A549 (cell line): ENCODE measurements around the gene LRIG1. TPM values are rescaled to one million over a fixed set of nuclear protein-coding genes. Genes with fewer than 3 reads are reported as not detected.

Source experiments
- ATAC-seq, 2 experiments: fragments of 200-7000 bp in 1 of 2; fragments of >200 bp in 1 of 2; cut with Nextera tagmentation in 1 of 2; cut with Tn5 transposase in 1 of 2; 3 replicates each; pipeline versions ENCODE4 v1.8.0 to v1.9.1; 2018 to 2020; ENCODE audit warnings: mild to moderate bottlenecking in 1 of 2, moderate library complexity in 1 of 2
- CTCF ChIA-PET: fragments of 300-600 bp; sonication (Branson Sonifier 250); formaldehyde crosslinking; extraction: SDS; loops from one replicate; lab custom pipeline; 2021; ENCODE audit warnings: antibody characterized with exemption, inconsistent platforms; lab: Yijun Ruan, JAX
- POLR2A ChIA-PET: fragments of 350-600 bp; formaldehyde crosslinking; extraction: SDS; loops from one replicate; lab custom pipeline; 2021; ENCODE audit warnings: antibody characterized with exemption, inconsistent platforms; lab: Yijun Ruan, JAX
- DNase-seq, 2 experiments: peaks; one replicate each; pipeline versions ENCODE4 v3.0.0 to v3.0.0-alpha.2; 2011 to 2016; ENCODE audit warnings: low read depth in 1 of 2, low spot score in 1 of 2
- FAIRE-seq: peaks from 2 replicates; lab custom pipeline; 2011; peaks lifted over from hg19 to GRCh38; lab: Jason Lieb, UNC
- H3K27ac ChIP-seq, 2 experiments: fragments of >200 bp; sonication (Bioruptor Twin); formaldehyde crosslinking; 3 replicates each; pipeline ENCODE4 v1.5.1; 2016 to 2017
- H3K4me1 ChIP-seq: fragments of >200 bp; sonication (Bioruptor Twin); formaldehyde crosslinking; 3 replicates; pipeline ENCODE4 v1.6.1; 2016
- H3K4me2 ChIP-seq: fragments of >200 bp; sonication (Bioruptor Twin); formaldehyde crosslinking; 3 replicates; pipeline ENCODE4 v1.6.1; 2016
- H3K4me3 ChIP-seq: fragments of >200 bp; sonication (Bioruptor Twin); formaldehyde crosslinking; 3 replicates; pipeline ENCODE4 v1.5.1; 2016
- H3K9me3 ChIP-seq: fragments of >200 bp; sonication (Bioruptor Twin); formaldehyde crosslinking; 3 replicates; pipeline ENCODE4 v1.6.1; 2016
- ATOH8 ChIP-seq: fragments of 250-450 bp; sonication (Bioruptor Pico); IDR thresholded peaks from 2 replicates; pipeline ENCODE4 v1.5.0; 2020; ENCODE audit warnings: low read depth, mild to moderate bottlenecking, moderate library complexity
- BCL3 ChIP-seq: fragments of >200 bp; sonication (Bioruptor Twin); formaldehyde crosslinking; IDR thresholded peaks from 3 replicates; pipeline ENCODE4 v1.6.1; 2016
- BHLHE40 ChIP-seq: IDR thresholded peaks from 2 replicates; pipeline ENCODE4 v1.6.1; 2012; ENCODE audit warnings: low read depth, low read length, inconsistent platforms
- EHMT2 ChIP-seq: fragments of 200-600 bp; sonication (generic); IDR thresholded peaks from 2 replicates; pipeline ENCODE4 v1.6.1; 2016; ENCODE audit warnings: antibody characterized with exemption, low read depth, mild to moderate bottlenecking, moderate library complexity
- EP300 ChIP-seq, 2 experiments: fragments of >200 bp; sonication (Bioruptor Twin); formaldehyde crosslinking; IDR thresholded peaks; 2 replicates in 1 of 2; 3 replicates in 1 of 2; pipeline ENCODE4 v1.6.1; 2016 to 2017
- ESRRA ChIP-seq: fragments of 150-350 bp; IDR thresholded peaks from 2 replicates; pipeline ENCODE4 v1.6.1; 2014; ENCODE audit warnings: mild to moderate bottlenecking, low read length, borderline replicate concordance
- FOSB ChIP-seq: fragments of 250-450 bp; sonication (Bioruptor Pico); IDR thresholded peaks from 2 replicates; pipeline ENCODE4 v1.5.0; 2020; ENCODE audit warnings: mild to moderate bottlenecking, moderate library complexity
- FOSL2 ChIP-seq, 2 experiments: fragments of 450-650 bp in 1 of 2; fragments of >200 bp in 1 of 2; sonication (Bioruptor Twin) in 1 of 2; formaldehyde crosslinking; IDR thresholded peaks; 2 replicates each; pipeline versions ENCODE4 v1.5.0 to v1.6.1; 2016 to 2020; ENCODE audit warnings: mild to moderate bottlenecking in 1 of 2, moderate library complexity in 1 of 2
- FOXS1 ChIP-seq: fragments of 250-450 bp; sonication (Bioruptor Pico); IDR thresholded peaks from 2 replicates; pipeline ENCODE4 v1.5.0; 2020; ENCODE audit warnings: mild to moderate bottlenecking, moderate library complexity
- HDAC2 ChIP-seq: fragments of 200-600 bp; sonication (generic); IDR thresholded peaks from 2 replicates; pipeline ENCODE4 v1.6.1; 2016
- HEYL ChIP-seq: fragments of 250-450 bp; sonication (Bioruptor Pico); IDR thresholded peaks from 2 replicates; pipeline ENCODE4 v1.8.0; 2021; ENCODE audit warnings: mild to moderate bottlenecking, moderate library complexity
- HMGXB4 ChIP-seq: fragments of 250-450 bp; sonication (Bioruptor Pico); IDR thresholded peaks from 2 replicates; pipeline ENCODE4 v1.5.0; 2021; ENCODE audit warnings: mild to moderate bottlenecking, moderate library complexity, borderline replicate concordance
- HOXA7 ChIP-seq: fragments of 250-450 bp; sonication (Bioruptor Pico); IDR thresholded peaks from 2 replicates; pipeline ENCODE4 v1.5.0; 2020; ENCODE audit warnings: mild to moderate bottlenecking, moderate library complexity
- HOXB13 ChIP-seq: fragments of 250-450 bp; sonication (Bioruptor Pico); IDR thresholded peaks from 2 replicates; pipeline ENCODE4 v1.5.0; 2020; ENCODE audit warnings: low read depth, mild to moderate bottlenecking, moderate library complexity
- HOXB5 ChIP-seq: fragments of 250-450 bp; sonication (Bioruptor Pico); IDR thresholded peaks from 2 replicates; pipeline ENCODE4 v1.5.0; 2020; ENCODE audit warnings: mild to moderate bottlenecking, moderate library complexity
- KDM1A ChIP-seq: fragments of 200-600 bp; sonication (generic); IDR thresholded peaks from 2 replicates; pipeline ENCODE4 v1.6.1; 2016; ENCODE audit warnings: low read depth, mild to moderate bottlenecking
- KDM5A ChIP-seq: fragments of 200-600 bp; sonication (generic); IDR thresholded peaks from 2 replicates; pipeline ENCODE4 v1.6.1; 2016; ENCODE audit warnings: antibody characterized with exemption, mild to moderate bottlenecking
- MAZ ChIP-seq: fragments of 150-350 bp; IDR thresholded peaks from 2 replicates; pipeline ENCODE4 v1.6.1; 2014; ENCODE audit warnings: antibody characterized with exemption, low read depth, low read length, borderline replicate concordance
- NFE2L2 ChIP-seq: fragments of 150-350 bp; conservative IDR thresholded peaks from 2 replicates; pipeline ENCODE4 v1.6.1; 2014; ENCODE audit warnings: low read length
- NR3C1 ChIP-seq: fragments of >200 bp; sonication (Bioruptor Twin); formaldehyde crosslinking; IDR thresholded peaks from 3 replicates; pipeline ENCODE4 v1.6.1; 2017
- PHF8 ChIP-seq: fragments of 200-600 bp; sonication (generic); IDR thresholded peaks from 2 replicates; pipeline ENCODE4 v1.6.1; 2016; ENCODE audit warnings: low read depth, mild to moderate bottlenecking, antibody characterized with exemption, moderate library complexity, borderline replicate concordance
- RCOR1 ChIP-seq: fragments of 150-350 bp; IDR thresholded peaks from 2 replicates; pipeline ENCODE4 v1.6.1; 2014; ENCODE audit warnings: antibody characterized with exemption, low read length, low read depth
- RFX5 ChIP-seq: fragments of 450-650 bp; IDR thresholded peaks from 2 replicates; pipeline ENCODE4 v1.7.1; 2014; ENCODE audit warnings: antibody characterized with exemption, mild to moderate bottlenecking, moderate library complexity
- RNF2 ChIP-seq: fragments of 200-600 bp; sonication (generic); IDR thresholded peaks from 2 replicates; pipeline ENCODE4 v1.6.1; 2016; ENCODE audit warnings: low read depth, mild to moderate bottlenecking, antibody characterized with exemption, moderate library complexity, borderline replicate concordance
- SMC3 ChIP-seq: fragments of >200 bp; sonication (Bioruptor Twin); formaldehyde crosslinking; IDR thresholded peaks from 3 replicates; pipeline ENCODE4 v1.6.1; 2018; ENCODE audit warnings: inconsistent platforms
- TFCP2L1 ChIP-seq: fragments of 250-450 bp; sonication (Bioruptor Pico); IDR thresholded peaks from 2 replicates; pipeline ENCODE4 v1.5.0; 2021; ENCODE audit warnings: mild to moderate bottlenecking
- USF2 ChIP-seq: fragments of 450-650 bp; IDR thresholded peaks from 2 replicates; pipeline ENCODE4 v1.6.1; 2014; ENCODE audit warnings: antibody characterized with exemption
- ZNF302 ChIP-seq: fragments of 250-450 bp; sonication (Bioruptor Pico); IDR thresholded peaks from 2 replicates; pipeline ENCODE4 v1.9.0; 2021; ENCODE audit warnings: inconsistent platforms, mild to moderate bottlenecking, moderate library complexity
- ZSCAN20 ChIP-seq: fragments of 250-450 bp; sonication (Bioruptor Pico); IDR thresholded peaks from 2 replicates; pipeline ENCODE4 v1.8.0; 2022; ENCODE audit warnings: mild to moderate bottlenecking, moderate library complexity
- WGBS: methylation state at CpG from one replicate; pipeline ENCODE4 v1.1.6; 2017; ENCODE audit errors: missing lambda C conversion rate; 5-methylcytosine and 5-hydroxymethylcytosine counted together
- polyA plus RNA-seq, 4 experiments: library from polyadenylated mRNA; depleted of rRNA in 3 of 4; stranded (reverse); fragments of >200 nt; fragmentation: RNase III in 1 of 4; extraction: RNeasy Plus Mini Kit Qiagen cat#74134 plus additional on column Dnase treatment in 1 of 4; gene quantifications; 2 replicates in 3 of 4; 3 replicates in 1 of 4; pipeline ENCODE4 v1.2.3, GENCODE V29; 2011 to 2017
- TF ChIP-seq, protein P1 (sequence below): IDR thresholded peaks from 2 replicates; pipeline ENCODE4 v1.6.1; 2012; ENCODE audit warnings: low read depth, borderline replicate concordance

Gene LRIG1
- polyA plus RNA-seq, 2 of the 4 experiments (the other 2 are of a cell fraction), result 1.8 to 6.2 TPM

GRCh38 chr3:66383023-66383422, 117.8 kb downstream of the LRIG1 start (continued):
- TF ChIP-seq HOXA7 (CRISPR knock-in tag), result no peak
- no peak for TF ChIP-seq HOXB5 (CRISPR knock-in tag)

DNA sequence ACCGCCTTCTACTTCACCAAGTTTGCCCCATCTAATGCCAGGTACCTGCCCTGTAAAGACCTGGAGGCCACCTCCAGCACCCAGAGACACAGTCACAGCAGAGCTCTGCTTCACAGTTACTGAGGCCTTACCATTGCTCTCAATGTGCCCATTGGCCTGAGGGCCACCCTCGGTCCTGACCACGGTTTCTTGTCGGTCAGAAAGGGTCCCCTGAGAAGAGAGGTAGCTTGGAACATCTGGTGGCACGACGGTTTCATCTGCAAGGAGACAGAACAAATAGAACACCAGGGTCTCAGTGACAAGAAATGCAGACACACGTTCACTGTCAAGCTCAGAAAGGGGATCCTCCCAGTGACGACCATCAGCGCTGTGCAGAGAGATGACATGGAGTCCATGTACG, 118.7 kb downstream of the LRIG1 start:
- ChIA-PET POLR2A (no interaction called here), CTCF (interaction anchor here (0.9 to 1.8 kb wide), 2 partner anchors 13 to 26 kb away, joined by 3 to 5 read pairs; no protein-coding TSS in a partner anchor)
- H3K4me1 ChIP-seq, result peaks cover under 1% of the 10 kb centered on the region; the same call in 2 of the 3 replicates
- 88% methylated on average over 10 of the region's 10 CpGs for WGBS
- no peak overlapping the region for H3K4me2 ChIP-seq
- no peak for FAIRE-seq
- no peak overlapping the region for H3K27ac ChIP-seq
- ATAC-seq, result no peak
- TF ChIP-seq ZNF302 (CRISPR knock-in tag) (no peak), NR3C1 (no peak), PHF8 (no peak), HMGXB4 (no peak), RFX5 (no peak), RNF2 (no peak), USF2 (no peak), HOXB5 (CRISPR knock-in tag) (no peak), KDM5A (no peak), ATOH8 (CRISPR knock-in tag) (no peak), FOSL2 (IDR thresholded peaks at IDR 0.05) (no peak), FOSL2 (CRISPR knock-in tag; IDR thresholded peaks at IDR 0.05) (no peak), TFCP2L1 (CRISPR knock-in tag) (no peak), BHLHE40 (no peak), BCL3 (no peak), HOXA7 (CRISPR knock-in tag) (no peak), FOXS1 (CRISPR knock-in tag) (no peak), EHMT2 (no peak), NFE2L2 (no peak), ESRRA (no peak)
- TF ChIP-seq, protein P1, sequence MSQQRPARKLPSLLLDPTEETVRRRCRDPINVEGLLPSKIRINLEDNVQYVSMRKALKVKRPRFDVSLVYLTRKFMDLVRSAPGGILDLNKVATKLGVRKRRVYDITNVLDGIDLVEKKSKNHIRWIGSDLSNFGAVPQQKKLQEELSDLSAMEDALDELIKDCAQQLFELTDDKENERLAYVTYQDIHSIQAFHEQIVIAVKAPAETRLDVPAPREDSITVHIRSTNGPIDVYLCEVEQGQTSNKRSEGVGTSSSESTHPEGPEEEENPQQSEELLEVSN, result no peak
- TF ChIP-seq, all 56 proteins: peak for 0
- DNase-seq, result no peak
- Histone ChIP-seq H3K4me3 (no peak overlapping the region), H3K9me3 (no peaks in the 10 kb centered on the region)

DNA sequence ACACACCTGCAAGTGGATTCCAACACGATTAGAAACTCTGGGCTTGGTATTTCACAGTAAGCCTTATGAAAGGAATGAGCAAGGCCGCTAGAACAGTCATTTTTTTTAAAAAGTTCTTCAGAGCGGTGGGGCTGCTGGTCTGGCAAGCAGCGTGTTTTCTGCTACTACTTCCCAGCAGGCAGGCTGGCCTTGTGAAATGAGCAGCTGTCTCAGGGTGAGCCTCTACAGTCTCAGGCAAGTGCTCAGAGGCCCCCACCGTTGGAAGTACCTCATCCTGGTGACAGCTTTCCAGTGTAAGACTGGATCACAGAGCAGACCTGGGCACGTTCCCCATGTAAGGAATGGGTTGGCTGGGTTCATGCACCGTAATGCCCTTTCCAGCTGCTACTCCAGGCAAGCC, 119.2 kb downstream of the LRIG1 start:
- H3K4me1 ChIP-seq, result peaks cover 6% of the 10 kb centered on the region
- no peak for FAIRE-seq
- ATAC-seq, result no peak
- POLR2A ChIA-PET, result no interaction called here
- H3K9me3 ChIP-seq, result no peaks in the 10 kb centered on the region
- H3K4me3 ChIP-seq, result no peak overlapping the region
- no peak overlapping the region for H3K27ac ChIP-seq
- DNase-seq, result no peak
- 82% methylated on average over 3 of the region's 7 CpGs for whole genome bisulfite sequencing
- H3K4me2 ChIP-seq, result no peak overlapping the region
- CTCF ChIA-PET, result interaction anchor here (0.9 to 1.8 kb wide), 2 partner anchors 13 to 26 kb away, joined by 3 to 5 read pairs; no protein-coding TSS in a partner anchor
- TF ChIP-seq MAZ (no peak), HMGXB4 (no peak), FOSB (no peak), HDAC2 (no peak), KDM1A (no peak), ZNF302 (CRISPR knock-in tag) (no peak), HOXB13 (CRISPR knock-in tag) (no peak), HEYL (CRISPR knock-in tag) (no peak), RCOR1 (no peak), ESRRA (no peak), EP300 (IDR thresholded peaks at IDR 0.05) (no peak), SMC3 (no peak), ZSCAN20 (CRISPR knock-in tag) (no peak), HOXB5 (CRISPR knock-in tag) (no peak)
